NCI-H69 (cell line): ENCODE results near the gene SLC7A10.
"Not testable (repeated sequence)": the region's sequence is repeated elsewhere in the genome, so short reads cannot be mapped to it uniquely, and the experiment has no call there.

Experiments
- DNase-seq: peaks from one replicate; lab custom pipeline; 2025; lab: John Stamatoyannopoulos, UW

The SLC7A10 gene

DNA sequence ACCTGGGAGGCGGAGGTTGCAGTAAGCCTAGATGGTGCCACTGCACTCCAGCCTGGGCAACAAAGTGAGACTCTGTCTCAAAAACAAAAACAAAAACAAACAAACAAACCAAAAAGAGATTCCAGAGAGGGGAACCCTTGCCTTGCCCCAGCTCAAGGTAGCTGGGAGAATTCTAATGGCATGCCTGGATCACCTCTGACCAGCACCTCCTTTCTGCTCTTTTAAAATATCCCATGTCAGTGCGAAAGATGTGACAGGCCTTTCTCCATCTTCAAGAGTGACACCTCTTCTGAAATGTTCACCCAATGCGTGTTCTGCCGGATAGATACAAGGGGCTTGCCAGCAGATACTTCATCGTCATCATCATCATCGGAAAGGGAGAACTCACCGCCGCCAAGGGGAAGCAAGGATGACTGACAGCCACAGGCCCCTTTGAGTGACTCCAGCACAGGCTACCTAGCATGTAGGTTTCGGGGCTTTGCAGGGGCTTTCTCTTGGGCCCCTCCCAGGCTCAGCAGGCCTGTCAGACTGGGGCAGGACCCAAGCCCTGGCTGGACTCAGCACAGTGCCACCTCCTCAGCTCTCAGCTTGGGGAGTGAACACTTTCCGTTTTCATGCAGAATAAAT, 50.4 kb downstream of the SLC7A10 start:
- no peak for DNase-seq

DNA sequence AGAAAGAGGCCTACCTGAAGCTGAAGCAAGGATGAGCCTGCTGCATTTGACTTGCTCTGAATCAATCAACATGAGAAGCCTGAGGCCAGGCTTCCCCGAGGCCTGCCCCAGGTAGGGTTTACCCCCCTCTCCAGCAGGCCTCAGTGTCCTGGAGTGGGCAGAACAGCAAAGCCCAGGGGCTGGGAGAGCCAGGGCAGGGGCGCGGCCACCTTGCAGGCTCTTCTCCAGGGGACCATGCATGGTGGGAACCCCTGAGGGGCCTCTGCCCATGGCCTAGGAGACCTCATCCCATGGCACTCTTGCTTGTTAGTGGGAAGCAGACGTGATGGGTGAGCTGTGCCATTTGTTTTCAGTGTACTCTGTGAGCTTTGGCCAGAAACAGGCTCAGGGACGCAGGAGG, 51.5 kb downstream of the SLC7A10 start:
- no peak for DNase-seq

DNA sequence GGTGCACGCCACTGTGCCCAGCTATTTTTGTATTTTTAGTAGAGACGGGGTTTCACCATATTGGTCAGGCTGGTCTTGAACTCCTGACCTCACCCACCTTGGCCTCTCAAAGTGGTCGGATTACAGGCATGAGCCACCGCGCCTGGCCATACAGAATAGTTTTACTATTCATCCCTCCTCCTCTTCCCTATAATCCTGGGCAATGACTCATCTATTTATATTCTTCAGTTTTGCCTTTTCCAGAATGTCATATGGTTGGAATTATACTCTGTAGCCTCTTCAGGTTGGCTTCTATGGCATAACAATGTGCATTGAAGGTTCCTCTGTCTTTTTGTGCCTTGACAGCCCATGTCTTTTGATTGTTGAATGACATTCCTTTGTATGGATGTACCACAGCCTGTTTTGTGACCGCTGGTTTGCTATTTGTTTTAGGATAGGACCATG, 53.7 kb downstream of the SLC7A10 start:
- DNase-seq, result no peak

DNA sequence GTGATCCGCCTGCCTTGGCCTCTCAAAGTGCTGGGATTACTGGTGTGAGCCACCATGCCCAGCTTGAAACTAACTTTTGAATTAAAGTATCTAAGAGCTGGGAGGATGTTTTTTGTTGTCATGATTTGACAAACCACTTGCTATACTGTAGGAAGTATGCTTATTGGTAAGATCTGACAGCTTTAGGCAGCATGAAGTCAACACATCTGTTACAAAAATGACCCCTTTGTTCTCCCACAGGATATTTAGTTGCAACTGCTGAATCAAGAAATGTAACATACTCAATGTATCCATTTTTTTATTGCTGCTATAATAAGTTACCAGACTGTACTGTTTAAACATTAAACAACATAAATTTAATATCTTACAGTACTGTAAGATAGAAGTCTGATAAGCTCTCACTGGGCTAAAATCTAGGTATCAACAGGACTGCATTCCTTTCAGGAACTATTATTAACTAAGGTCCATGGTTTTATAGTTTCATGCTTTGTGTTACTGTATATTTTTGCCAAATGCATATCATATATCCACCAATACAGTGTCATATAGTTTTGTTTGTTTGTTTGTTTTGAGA, 54.3 kb downstream of the SLC7A10 start:
- DNase-seq, result no peak

DNA sequence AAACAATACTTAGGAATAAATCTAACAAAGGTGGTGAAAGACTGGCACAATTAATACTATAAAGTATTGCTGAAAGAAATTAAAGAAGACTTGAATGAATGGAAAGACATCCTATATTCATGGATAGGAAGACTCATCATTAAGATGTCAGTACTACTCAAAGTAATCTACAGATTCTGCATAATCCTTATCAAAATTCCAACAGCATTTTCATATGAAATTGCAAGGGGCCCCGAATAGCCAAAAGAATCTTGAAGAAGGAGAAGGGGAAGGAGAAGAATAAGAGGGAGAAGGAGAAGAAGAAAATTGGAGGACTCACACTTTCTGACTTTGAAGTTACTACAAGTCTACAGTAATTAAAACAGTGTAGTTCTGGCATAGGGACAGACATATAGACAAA, 57.1 kb downstream of the SLC7A10 start:
- DNase-seq, result no peak

DNA sequence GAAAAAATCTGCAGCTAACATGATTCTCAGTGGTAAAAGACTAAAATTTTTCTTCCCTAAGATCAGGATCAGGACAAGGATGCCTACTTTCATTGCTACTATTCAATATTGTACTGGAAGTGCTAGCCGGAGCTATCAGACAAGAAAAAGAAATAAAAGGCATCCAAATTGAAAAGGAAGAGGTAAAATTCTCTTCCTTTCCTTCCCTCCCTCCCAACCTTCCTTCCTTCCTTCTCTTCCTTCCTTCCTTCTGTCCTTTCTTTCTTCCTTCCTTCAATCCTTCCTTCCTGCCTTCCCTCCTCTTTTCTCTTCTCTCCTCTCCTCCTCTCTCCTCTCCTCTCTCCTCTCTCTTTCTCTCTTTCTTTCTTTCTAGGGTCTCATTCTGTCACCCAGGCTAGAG, 58.2 kb downstream of the SLC7A10 start:
- no peak for DNase-seq

DNA sequence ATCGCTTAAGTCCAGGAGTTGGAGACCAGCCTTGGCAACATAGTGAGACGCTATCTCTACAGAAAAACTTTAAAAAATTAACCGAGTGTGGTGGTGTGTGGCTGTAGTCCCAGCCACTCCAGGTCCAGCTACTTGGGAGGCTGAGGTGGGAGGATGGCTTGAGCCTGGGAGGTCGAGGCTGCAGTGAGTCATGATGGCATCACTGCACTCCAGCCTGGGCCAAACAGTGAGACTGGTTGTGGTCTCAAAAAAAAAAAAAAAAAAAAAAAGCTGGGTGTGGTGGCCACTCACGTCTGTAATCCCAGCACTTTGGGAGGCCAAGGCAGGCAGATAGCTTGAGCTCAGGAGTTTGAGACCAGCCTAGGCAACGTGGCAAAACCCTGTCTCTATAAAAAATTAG, 59.6 kb downstream of the SLC7A10 start:
- DNase-seq, result not testable (repeated sequence)

DNA sequence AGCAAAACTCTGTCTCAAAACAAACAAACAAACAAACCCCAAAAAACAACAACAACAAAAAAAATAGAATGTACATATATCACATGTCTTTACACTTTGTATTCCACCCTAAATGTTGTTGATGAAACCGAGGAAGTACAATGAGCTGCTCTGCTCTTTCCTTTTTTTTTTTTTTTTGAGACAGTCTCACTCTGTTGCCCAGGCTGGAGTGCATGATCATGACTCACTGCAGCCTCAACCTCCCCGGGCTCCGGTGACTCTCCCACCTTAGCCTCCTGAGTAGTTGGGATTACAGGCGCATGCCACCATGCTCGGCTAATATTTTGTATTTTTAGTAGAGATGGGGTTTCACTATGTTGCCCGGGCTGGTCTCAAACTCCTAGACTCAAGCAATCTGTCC, 62.2 kb downstream of the SLC7A10 start:
- no peak for DNase-seq

DNA sequence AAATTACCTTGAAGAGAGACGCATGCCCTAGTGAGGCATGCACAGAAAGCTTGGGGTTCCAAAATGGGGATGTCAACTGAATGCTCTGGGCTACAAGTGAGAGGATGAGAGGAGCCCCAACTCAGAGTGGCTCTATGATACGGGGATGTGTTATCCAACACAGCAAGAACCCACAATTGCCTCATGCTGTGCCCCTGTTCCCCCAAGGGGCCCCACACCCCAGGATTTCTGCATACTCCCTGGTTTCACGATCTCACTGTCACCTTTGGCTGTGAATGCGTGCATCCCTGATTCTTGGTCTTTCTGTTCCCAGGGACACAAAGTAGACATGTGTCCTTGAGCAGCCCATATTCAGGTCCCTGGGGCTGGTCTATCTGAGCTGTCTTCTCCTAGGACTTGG, 64.4 kb downstream of the SLC7A10 start:
- no peak for DNase-seq

DNA sequence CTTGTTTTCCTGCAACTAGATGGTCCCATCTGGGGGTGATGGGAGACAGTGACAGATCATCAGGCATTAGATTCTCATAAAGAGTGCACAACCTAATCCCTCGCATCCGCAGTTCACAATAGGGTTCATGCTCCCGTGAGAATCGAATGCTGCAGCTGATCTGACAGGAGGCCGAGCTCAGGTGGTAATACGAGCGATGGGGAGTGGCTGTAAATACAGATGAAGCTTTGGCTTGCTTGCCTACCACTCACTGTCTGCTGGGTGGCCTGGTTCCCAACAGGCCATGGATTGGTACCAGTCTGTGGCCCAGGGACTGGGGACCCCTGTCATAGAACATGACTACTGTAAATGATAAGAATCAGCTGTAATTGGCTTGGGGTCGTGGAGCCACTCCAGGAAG, 65.8 kb downstream of the SLC7A10 start:
- no peak for DNase-seq

DNA sequence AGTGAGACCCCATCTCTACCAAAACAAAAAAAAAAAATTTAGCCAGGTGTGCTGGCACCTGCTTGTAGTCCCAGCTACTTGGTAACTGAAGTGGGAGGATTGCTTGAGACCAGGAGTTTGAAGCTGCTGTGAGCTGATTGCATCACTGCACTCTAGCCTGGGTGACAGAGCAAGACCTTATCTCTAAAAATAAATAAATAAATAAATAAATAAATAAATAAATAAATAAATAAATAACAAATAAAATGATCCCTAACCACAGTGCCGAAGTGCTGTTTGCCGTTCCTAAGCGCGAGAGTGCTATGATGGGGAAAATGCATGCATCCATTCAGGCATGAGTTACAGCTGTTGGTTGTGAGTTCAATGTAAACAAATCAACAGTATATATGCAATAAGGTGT, 66.5 kb downstream of the SLC7A10 start:
- DNase-seq, result no peak
